Cardiac septum (tissue), 1 donor: ENCODE measurements around the gene ATPAF2. TPM values are rescaled to one million over a fixed set of nuclear protein-coding genes. Genes with fewer than 3 reads are reported as not detected.
A peak's percentile ranks its signal among the peaks of the same experiment; 100 is the strongest.

Experiments
- DNase-seq: peaks from one replicate; pipeline ENCODE4 v3.0.0-alpha.2; 2020; ENCODE audit warnings: low spot score
- intact Hi-C: fragments of 100-400 bp; cut with DNase I; formaldehyde crosslinking; loops from one replicate; pipeline ENCODE4 v1.14.0; 2022
- total RNA-seq: library from RNA; stranded (reverse); fragmentation: NEBNext Ultra II Directional; extraction: Animal tissue kit (Norgen Biotek cat#: 25700); gene quantifications from one replicate; pipeline ENCODE4 v1.2.1, GENCODE V29; 2021
- donor health status: DM: no; HTN: no; CAD: no.

ATPAF2 gene
- total RNA-seq, 1 donor from 2014 or later, result 31.5 TPM

- intact Hi-C loops, result no loop called here
These were observed 2.8 kb upstream of the ATPAF2 start for GRCh38 chr17:18041776-18042175.

GRCh38 chr17:18040261-18040858 is 1.4 kb upstream of the ATPAF2 start:
- intact Hi-C loops, result no loop called here
- DNase-seq, result no peak

More at GRCh38 chr17:18041776-18042175, 2.8 kb upstream of the ATPAF2 start:
- no peak for DNase-seq

GRCh38 chr17:18039535-18040260 is 730 bp upstream of the ATPAF2 start:
- DNase-seq, result no peak
- intact Hi-C loops, result loop anchor here (5.0 kb wide), 3 partner anchors 67 to 357 kb away; partner anchors contain the start of genes DRC3, RAI1 and TOM1L2

DNA sequence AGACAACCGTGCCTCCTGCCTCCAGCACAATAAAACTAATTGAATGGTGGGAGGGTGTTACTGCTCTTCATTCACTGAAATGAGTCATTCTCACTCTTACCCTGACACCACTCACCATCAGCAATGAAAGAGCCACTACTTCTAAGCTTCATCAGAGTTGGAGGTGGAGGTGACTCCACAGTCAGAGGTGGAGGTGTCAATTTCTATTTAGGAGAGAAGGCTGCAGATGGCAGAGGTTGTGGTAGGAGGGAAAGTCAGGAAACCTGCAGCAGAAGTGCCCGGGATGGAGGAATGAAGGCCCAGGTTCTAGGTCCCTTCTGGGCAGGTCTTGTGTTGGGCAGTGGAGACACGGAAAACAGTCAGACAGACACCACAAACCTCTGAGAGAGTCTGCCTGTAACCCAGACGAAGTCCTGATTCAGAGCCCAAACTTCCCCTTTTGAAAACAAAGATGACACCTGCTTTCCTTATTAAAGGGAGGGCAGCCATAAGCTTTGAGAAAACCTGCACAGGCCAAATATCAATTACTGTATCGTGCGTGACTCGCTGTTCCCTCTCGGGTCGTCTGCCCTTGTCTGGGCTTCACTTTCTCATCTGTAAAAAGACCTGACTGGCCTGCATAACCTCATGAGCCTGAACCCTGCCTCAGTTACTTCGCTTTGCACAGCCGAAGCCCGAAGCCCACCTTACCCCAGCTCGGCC is 668 bp downstream of the ATPAF2 start:
- intact Hi-C loops, result loop anchor here (5.0 kb wide), 3 partner anchors 66 to 356 kb away; partner anchors contain the start of genes DRC3, RAI1 and TOM1L2
- no peak for DNase-seq

DNA sequence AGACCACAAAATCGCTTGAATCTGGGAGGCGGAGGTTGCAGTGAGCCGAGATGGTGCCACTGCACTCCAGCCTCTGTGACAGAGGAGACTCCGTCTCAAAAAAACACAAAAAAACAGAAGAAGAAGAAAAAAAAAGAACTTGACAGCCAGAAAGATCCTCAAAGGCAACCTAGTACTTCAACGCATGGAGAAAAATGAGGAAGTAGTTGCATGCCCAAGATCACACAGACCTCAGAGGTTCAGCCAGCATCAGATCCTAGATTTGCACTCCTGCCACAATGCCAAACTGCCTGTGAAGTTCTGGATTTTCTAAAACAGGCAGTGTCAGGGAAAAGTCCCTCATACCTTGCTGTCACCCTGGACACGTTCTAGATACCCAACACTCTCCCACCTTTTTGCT is 1.5 kb downstream of the ATPAF2 start:
- intact Hi-C loops, result loop anchor here (5.0 kb wide), 3 partner anchors 65 to 355 kb away; partner anchors contain the start of genes DRC3, RAI1 and TOM1L2
- no peak for DNase-seq

DNA sequence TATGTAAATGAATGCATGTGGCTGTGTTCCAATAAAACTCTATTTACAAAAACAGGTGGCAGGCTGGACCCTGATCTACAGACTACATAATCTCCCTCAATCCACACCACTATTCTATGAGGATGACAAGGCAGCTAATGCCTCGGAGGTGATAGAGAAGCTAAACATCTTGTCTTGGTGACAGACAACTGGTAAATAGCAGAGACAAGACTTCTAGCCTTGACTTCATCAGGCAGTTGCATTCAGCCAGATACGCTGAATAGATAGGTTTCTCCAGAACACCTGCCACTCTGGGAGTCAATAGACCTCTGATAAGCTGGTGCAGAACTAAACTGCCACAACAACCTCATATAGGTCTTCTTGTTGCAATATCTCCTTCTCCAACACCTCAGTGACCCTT is 3.3 kb downstream of the ATPAF2 start:
- intact Hi-C loops, result loop anchor here (5.0 kb wide), 3 partner anchors 63 to 353 kb away; partner anchors contain the start of genes DRC3, RAI1 and TOM1L2
- DNase-seq, result no peak

DNA sequence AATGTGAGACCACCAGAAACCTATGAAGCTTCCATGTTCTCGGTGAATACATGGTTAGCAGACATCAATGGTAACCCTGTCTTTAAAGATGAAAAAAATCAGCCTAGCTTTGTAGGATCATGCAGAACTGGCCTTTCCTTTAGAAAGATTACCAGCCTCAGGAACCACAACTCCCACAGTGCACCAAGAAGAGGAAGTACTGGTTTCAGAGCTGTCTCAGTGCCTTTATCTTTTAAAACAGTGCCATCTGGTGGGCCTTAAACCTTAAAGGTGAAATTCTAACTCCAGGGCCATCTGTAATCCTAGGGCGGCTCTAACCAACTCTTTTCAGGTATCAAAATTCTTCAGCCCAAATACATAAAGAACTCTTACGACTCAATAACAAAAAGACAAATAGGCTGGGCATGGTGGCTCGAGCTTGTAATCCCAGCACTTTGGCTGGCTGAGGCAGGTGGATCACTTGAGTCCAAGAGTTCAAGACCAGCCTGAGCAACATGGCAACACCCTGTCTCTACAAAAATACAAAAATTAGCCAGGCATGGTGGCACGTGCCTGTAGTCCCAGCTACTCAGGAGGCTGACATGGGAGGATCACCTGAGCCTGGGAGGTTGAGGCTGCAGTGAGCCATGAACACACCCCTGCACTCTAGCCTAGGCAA is 5.4 kb downstream of the ATPAF2 start:
- no peak for DNase-seq
- intact Hi-C loops, result loop anchor here (1.0 to 5.0 kb wide), 3 partner anchors 39 to 221 kb away; no protein-coding TSS in a partner anchor

GRCh38 chr17:18031955-18032354 is 7.0 kb downstream of the ATPAF2 start:
- no peak for DNase-seq
- intact Hi-C loops, result loop anchor here (5.0 kb wide), 2 partner anchors 140 to 220 kb away; no protein-coding TSS in a partner anchor

DNA sequence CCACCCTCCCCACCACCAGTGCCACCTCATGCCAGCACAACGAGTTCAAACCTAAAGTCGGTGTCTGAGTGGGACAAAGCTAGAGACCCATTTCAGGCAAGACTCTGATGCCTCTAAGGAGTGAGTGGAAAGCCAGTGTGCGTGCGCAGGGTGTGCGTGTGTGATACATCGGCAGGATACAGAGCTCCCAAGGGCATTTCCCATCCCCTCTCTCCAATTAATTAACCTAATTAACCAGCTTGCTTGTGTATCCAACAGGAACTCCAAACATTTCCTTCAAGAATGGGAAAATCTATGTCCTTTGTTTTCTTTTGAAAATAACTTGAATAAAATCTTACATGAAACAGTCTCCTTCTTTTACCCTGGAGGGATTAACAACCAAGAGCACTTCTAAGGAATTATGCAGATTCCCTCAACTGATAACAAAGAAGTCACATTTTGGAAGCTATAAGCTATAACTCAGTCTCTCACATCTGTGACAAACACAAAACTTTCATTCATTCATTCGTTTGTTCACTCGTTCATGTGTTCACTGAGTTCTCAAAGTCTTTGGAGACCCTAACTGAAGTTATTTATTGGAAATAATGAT is 9.9 kb downstream of the ATPAF2 start:
- DNase-seq, result no peak
- intact Hi-C loops, result no loop called here

DNA sequence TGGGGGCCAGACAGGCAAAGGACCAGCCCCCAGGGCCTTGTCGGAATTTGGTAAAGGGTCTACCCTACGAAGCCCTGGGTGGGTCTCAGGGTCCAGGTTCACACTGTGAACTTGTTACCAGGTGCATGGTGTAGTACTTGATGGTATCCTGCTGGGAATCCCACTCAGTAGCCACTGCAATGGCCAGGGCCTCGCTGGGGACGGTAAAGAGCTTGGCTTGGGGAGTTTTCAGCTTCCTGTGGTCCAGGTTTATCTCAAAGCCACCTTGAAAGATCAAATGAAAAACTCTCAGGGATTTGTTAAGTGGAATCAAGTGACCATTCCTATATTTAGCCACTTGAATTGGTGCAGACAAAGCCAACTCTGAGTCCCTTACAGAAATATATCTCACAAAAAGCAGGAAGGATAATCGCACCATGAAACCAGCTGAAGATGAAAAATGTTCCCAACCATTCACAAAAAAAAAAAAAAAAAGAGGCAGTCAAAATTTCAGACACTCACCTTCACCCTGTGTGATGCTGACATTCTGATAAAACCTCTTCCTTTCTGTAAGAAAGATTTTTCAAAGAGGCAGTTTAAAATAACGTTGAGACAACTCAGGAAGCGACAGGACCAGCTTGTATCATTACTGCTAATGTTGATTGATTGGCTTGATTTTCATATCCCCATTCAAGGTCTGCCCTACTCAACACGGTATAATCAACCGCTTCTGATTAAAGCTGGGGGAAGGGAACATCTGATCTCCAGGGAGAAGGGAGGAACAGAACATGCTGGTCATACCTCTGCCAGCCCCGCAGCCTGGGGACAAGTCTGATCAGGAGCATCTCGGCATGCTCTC is 10.6 kb downstream of the ATPAF2 start:
- DNase-seq, result no peak
- intact Hi-C loops, result no loop called here

- DNase-seq, result no peak
- intact Hi-C loops, result no loop called here
These were observed 11.7 kb downstream of the ATPAF2 start for GRCh38 chr17:18027280-18027679.

GRCh38 chr17:18025945-18026776 is 12.8 kb downstream of the ATPAF2 start:
- no peak for DNase-seq
- intact Hi-C loops, result no loop called here

DNA sequence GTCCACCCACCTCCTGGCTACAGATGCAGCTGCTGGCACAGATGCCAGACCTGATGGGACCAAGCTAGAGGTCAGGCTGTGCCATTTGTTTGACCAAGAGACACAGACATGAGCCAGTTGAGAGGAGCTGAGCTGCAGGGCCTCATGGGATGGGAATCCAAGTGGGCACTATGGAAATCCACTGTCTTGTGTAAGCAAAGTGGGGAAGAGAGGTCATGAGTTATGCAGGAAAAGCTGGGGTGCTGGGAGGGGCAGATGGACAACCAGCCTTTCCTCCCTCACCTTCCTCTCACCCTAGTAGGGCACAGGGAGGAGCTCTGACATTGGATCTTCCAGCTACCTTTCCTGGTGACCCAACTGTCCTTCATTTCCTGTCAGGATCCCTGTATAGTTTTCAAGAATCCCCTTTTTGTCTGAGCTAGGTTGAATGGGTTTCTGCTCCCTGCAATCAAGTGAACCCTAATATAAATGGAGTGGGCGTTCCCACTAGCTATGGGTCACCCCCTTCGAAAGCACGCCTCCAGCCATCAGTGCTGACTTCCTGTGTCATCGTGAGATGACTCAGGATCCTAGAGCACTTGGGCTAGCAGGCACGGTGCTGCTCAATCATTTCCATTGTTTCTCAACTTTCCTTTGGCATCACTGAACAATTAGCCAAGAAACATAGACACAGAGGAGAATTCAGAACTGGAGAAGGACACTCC is 13.6 kb downstream of the ATPAF2 start:
- intact Hi-C loops, result no loop called here
- DNase-seq, result no peak

DNA sequence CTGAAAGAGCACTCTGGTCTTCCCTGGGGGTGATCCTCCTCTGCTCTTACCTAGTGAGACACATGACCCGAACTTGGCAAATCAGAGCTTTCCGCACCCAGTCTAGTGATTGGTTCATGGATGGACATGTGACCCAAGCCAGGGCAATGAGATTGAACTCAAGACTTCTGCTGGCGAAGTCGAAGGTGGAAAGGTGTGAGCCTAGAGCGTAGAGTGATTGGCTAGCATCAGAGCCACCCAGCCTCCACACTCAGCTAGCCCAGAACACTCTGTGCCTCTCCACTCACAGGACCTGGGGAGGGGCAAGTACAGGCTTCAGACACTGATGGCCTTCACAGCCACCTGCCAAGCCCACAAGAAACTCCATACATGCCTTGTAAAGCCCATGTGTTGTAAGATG is 17.6 kb downstream of the ATPAF2 start:
- DNase-seq, result peak; percentile 33
- intact Hi-C loops, result no loop called here

DNA sequence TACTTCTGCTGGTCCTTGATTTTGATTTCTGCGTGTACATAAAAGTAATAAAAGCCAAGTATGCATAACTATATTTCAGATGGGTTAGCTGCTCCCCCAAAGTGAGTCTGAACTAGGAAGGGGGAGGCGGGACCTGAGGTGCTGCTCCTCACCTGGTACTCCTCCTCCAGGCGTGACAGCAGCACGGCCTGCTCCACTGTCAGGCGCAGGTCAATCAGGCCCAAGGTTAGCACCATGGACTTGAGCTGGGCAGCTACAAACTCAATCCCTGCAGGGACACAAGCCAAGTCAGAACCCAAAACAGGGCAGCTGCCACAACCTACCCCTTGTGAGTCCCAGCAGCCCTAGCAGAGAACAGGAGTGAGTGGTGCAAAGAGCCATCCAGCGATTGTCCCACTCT is 18.0 kb downstream of the ATPAF2 start:
- DNase-seq, result peak; percentile 50
- intact Hi-C loops, result no loop called here

- no peak for DNase-seq
- intact Hi-C loops, result no loop called here
These were observed 19.2 kb downstream of the ATPAF2 start for GRCh38 chr17:18019838-18020154.

GRCh38 chr17:18018411-18018921 is 20.5 kb downstream of the ATPAF2 start:
- no peak for DNase-seq
- intact Hi-C loops, result no loop called here
